PC-9 (cell line): ENCODE measurements around the gene RNF183. TPM values are rescaled to one million over a fixed set of nuclear protein-coding genes. Genes with fewer than 3 reads are reported as not detected.
"Not testable (repeated sequence)": the region's sequence is repeated elsewhere in the genome, so short reads cannot be mapped to it uniquely, and the experiment has no call there.

ENCODE experiments used
- BruUV-seq: library from RNA; stranded (reverse); fragments of 400-500 nt; replicated peaks from 2 replicates; lab custom pipeline; 2021; lab: Mats Ljungman, UMichigan
- CTCF ChIA-PET: fragments of 300-600 bp; sonication (Branson Sonifier 250); formaldehyde crosslinking; loops from one replicate; lab custom pipeline; 2022; ENCODE audit warnings: antibody characterized with exemption; lab: Charles Lee
- POLR2A ChIA-PET: fragments of 300-600 bp; sonication (Branson Sonifier 250); formaldehyde crosslinking; loops from one replicate; lab custom pipeline; 2022; ENCODE audit warnings: antibody characterized with exemption; ENCODE audit not compliant: unreplicated experiment; lab: Charles Lee
- DNase-seq, 2 experiments: peaks; one replicate each; pipeline versions ENCODE4 v3.0.0 to v3.0.0-alpha.2; 2015 to 2022; ENCODE audit warnings: mixed read lengths in 1 of 2
- H2AFZ ChIP-seq: fragments of 200-600 bp; sonication (generic); 2 replicates; pipeline ENCODE4 v1.8.1; 2017; ENCODE audit warnings: antibody characterized with exemption
- H3F3A ChIP-seq: fragments of 200-600 bp; sonication (generic); 2 replicates; pipeline ENCODE4 v1.8.1; 2017; ENCODE audit warnings: antibody characterized with exemption, mild to moderate bottlenecking, low read depth; ENCODE audit not compliant: insufficient read depth
- H3K27ac ChIP-seq: fragments of 200-600 bp; sonication (generic); 2 replicates; pipeline ENCODE4 v1.6.1; 2016; ENCODE audit warnings: mixed run types
- H3K27me3 ChIP-seq: fragments of 200-600 bp; sonication (generic); 2 replicates; pipeline ENCODE4 v1.6.1; 2016; ENCODE audit warnings: low read depth, mixed run types; ENCODE audit not compliant: insufficient read depth
- H3K36me3 ChIP-seq: fragments of 200-600 bp; sonication (generic); 2 replicates; pipeline ENCODE4 v1.6.1; 2016; ENCODE audit warnings: low read depth, mixed run types
- H3K4me1 ChIP-seq: fragments of 200-600 bp; sonication (generic); replicated peaks from 2 replicates; pipeline ENCODE4 v1.6.1; 2016; ENCODE audit warnings: mixed run types; ENCODE audit not compliant: insufficient read depth
- H3K4me2 ChIP-seq: fragments of 200-600 bp; sonication (generic); 2 replicates; pipeline ENCODE4 v1.6.1; 2017; ENCODE audit warnings: mixed run types
- H3K4me3 ChIP-seq: fragments of 200-600 bp; sonication (generic); 2 replicates; pipeline ENCODE4 v1.6.1; 2016; ENCODE audit warnings: mixed run types
- H3K79me2 ChIP-seq: fragments of 200-600 bp; sonication (generic); 2 replicates; pipeline ENCODE4 v1.6.1; 2017; ENCODE audit warnings: low read depth, mixed run types
- H3K9me2 ChIP-seq: fragments of 200-600 bp; sonication (generic); 2 replicates; pipeline ENCODE4 v1.8.1; 2017; ENCODE audit warnings: mild to moderate bottlenecking; ENCODE audit not compliant: insufficient read depth
- H3K9me3 ChIP-seq: fragments of 200-600 bp; sonication (generic); 2 replicates; pipeline ENCODE4 v1.8.1; 2016; ENCODE audit warnings: low read depth; ENCODE audit not compliant: insufficient read depth
- H4K20me1 ChIP-seq: fragments of 200-600 bp; sonication (generic); 2 replicates; pipeline ENCODE4 v1.8.1; 2017; ENCODE audit not compliant: insufficient read depth
- EZH2 ChIP-seq: fragments of 200-600 bp; sonication (generic); IDR thresholded peaks from 2 replicates; pipeline ENCODE4 v1.8.0; 2017; ENCODE audit warnings: antibody characterized with exemption, low read depth
- intact Hi-C: fragments of 100-400 bp; cut with micrococcal nuclease; formaldehyde crosslinking; loops from one replicate; pipeline ENCODE4 v1.10.0; 2022; ENCODE audit not compliant: unreplicated experiment
- total RNA-seq: library from RNA; stranded (reverse); gene quantifications from 2 replicates; pipeline ENCODE4 v1.2.3, GENCODE V29; 2021
- TF ChIP-seq, protein P1 (sequence below): fragments of 200-600 bp; sonication (generic); conservative IDR thresholded peaks from 2 replicates; pipeline ENCODE4 v1.6.1; 2017; ENCODE audit warnings: mixed run types, antibody characterized with exemption, mild to moderate bottlenecking, moderate library complexity

The RNF183 gene
- total RNA-seq, 1 experiment from 2014 or later: 0.92 TPM

DNA sequence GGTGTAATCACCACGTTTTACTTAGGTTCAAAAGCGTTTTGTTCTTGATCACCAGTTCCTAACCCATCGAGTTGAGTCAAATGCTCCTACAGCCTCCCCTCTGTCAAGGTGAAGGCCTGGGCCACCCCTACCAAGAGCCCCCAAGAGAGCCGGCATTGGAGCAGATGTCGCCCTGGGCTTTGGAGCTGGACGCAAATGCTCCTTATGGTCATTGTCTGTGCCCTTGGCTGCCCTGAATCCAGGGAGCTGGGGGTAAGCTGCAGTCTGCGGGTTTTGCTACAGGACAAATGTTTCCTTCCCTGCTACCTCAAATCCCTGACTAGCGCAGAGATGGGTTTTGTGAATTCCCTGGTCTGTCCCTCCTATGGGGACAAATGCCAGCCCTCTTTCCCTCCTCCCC lies 4.9 kb downstream of the RNF183 start:
- BruUV-seq: no TSS peak
- Histone ChIP-seq H3K4me1 (no peaks in the 10 kb centered on the region), H3K9me3 (no peaks in the 10 kb centered on the region), H4K20me1 (no peaks in the 10 kb centered on the region), H3K79me2 (no peaks in the 10 kb centered on the region), H3K36me3 (no peaks in the 10 kb centered on the region), H3K27ac (no peak overlapping the region), H3K9me2 (no peaks in the 10 kb centered on the region), H3K27me3 (no peaks in the 10 kb centered on the region), H3K4me2 (no peak overlapping the region), H2AFZ (no peak overlapping the region), H3K4me3 (no peak overlapping the region), H3F3A (peaks cover 6% of the 10 kb centered on the region; the same call in 1 of the 2 replicates)
- intact Hi-C loops: no loop called here
- ChIA-PET CTCF (interaction anchor here (0.7 kb wide), 1 partner anchor 161 kb away, joined by 7 read pairs; no protein-coding TSS in a partner anchor), POLR2A (no interaction called here)
- DNase-seq: no peak
- no peak for TF ChIP-seq EZH2
- TF ChIP-seq, protein P1, sequence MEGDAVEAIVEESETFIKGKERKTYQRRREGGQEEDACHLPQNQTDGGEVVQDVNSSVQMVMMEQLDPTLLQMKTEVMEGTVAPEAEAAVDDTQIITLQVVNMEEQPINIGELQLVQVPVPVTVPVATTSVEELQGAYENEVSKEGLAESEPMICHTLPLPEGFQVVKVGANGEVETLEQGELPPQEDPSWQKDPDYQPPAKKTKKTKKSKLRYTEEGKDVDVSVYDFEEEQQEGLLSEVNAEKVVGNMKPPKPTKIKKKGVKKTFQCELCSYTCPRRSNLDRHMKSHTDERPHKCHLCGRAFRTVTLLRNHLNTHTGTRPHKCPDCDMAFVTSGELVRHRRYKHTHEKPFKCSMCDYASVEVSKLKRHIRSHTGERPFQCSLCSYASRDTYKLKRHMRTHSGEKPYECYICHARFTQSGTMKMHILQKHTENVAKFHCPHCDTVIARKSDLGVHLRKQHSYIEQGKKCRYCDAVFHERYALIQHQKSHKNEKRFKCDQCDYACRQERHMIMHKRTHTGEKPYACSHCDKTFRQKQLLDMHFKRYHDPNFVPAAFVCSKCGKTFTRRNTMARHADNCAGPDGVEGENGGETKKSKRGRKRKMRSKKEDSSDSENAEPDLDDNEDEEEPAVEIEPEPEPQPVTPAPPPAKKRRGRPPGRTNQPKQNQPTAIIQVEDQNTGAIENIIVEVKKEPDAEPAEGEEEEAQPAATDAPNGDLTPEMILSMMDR: no peak

GRCh38 chr9:113296796-113297558 lies 6.2 kb downstream of the RNF183 start:
- TF ChIP-seq, protein P1: no peak
- no peak for TF ChIP-seq EZH2
- no TSS peak for BruUV-seq
- H3K36me3 ChIP-seq: peaks cover 7% of the 10 kb centered on the region; the same call in 1 of the 2 replicates
- ChIA-PET POLR2A (interaction anchor here (0.6 kb wide), 2 partner anchors 9 to 46 kb away, joined by 10 to 15 read pairs; no protein-coding TSS in a partner anchor), CTCF (interaction anchor here (0.5 to 0.6 kb wide), 2 partner anchors 112 to 146 kb away, joined by 3 read pairs; partner anchors contain the start of gene SLC31A2)
- no peaks in the 10 kb centered on the region for H3K9me2 ChIP-seq
- no peak overlapping the region for H3K4me2 ChIP-seq
- DNase-seq: no peak
- no peak overlapping the region for H3K4me3 ChIP-seq
- H3K27me3 ChIP-seq: no peaks in the 10 kb centered on the region
- intact Hi-C loops: no loop called here
- no peak overlapping the region for H3K27ac ChIP-seq
- H3K79me2 ChIP-seq: no peaks in the 10 kb centered on the region
- H3F3A ChIP-seq: peaks cover 13% of the 10 kb centered on the region; the same call in 1 of the 2 replicates
- H3K9me3 ChIP-seq: no peaks in the 10 kb centered on the region
- H2AFZ ChIP-seq: no peak overlapping the region
- no peaks in the 10 kb centered on the region for H3K4me1 ChIP-seq
- no peaks in the 10 kb centered on the region for H4K20me1 ChIP-seq

GRCh38 chr9:113296247-113296646 lies 6.9 kb downstream of the RNF183 start:
- H2AFZ ChIP-seq, DNase-seq, POLR2A ChIA-PET, H3K27me3 ChIP-seq, H4K20me1 ChIP-seq, BruUV-seq, H3K79me2 ChIP-seq, H3K4me1 ChIP-seq, H3K36me3 ChIP-seq, H3K4me2 ChIP-seq, H3K27ac ChIP-seq, intact Hi-C loops, H3K9me2 ChIP-seq, H3K4me3 ChIP-seq, CTCF ChIA-PET, H3K9me3 ChIP-seq: not testable (repeated sequence)
- H3F3A ChIP-seq: peaks cover 13% of the 10 kb centered on the region; the same call in 1 of the 2 replicates
